Measurements from ENCODE around the gene C2orf66. TPM values are rescaled to one million over a fixed set of nuclear protein-coding genes. Genes with fewer than 3 reads are reported as not detected.

The C2orf66 gene
- polyA plus RNA-seq, 1 experiment = 0.05 TPM

GRCh38 chr2:196846295-196846694, 37.1 kb upstream of the C2orf66 start:
- POLR2A ChIA-PET = interaction anchor here (0.6 kb wide), 1 partner anchor 14 kb away, joined by 4 read pairs; no protein-coding TSS in a partner anchor
- no peak for TF ChIP-seq CTCF (IDR thresholded peaks at IDR 0.05; ENCODE audit: low read depth, low read length)

DNA sequence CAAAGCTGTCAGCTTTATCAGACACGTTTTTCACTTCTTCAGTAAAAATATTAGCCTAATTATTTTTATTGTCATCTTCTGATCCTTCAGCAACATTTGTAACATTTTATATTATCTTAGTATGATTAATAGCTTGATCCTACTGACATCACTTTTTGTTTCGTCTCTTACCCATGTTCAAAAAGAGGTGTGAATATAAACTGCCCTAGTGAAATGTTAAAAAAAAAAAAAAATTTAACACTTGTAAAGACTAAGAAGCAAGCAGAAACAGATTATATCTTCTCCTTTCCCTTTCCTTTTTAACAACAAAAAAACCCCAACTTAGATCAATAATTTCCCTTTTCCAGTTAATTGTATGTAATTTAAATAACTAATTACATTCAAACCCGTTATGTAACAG, 36.2 kb upstream of the C2orf66 start:
- no peak for DNase-seq (ENCODE audit: low read depth, low spot score)
- no peak for TF ChIP-seq CTCF (IDR thresholded peaks at IDR 0.05; ENCODE audit: low read depth, low read length)
- Histone ChIP-seq H3K4me3 (ENCODE audit: low read depth, low read length) (no peak overlapping the region), H3K27me3 (ENCODE audit: control insufficient read depth, insufficient read depth, low read length) (no peaks in the 10 kb centered on the region), H3K9me3 (ENCODE audit: control insufficient read depth, insufficient read depth, low read length) (no peaks in the 10 kb centered on the region), H3K27ac (ENCODE audit: low read depth, low read length) (no peak overlapping the region)
- CTCF ChIA-PET = no interaction called here
- POLR2A ChIA-PET = interaction anchor here (0.6 kb wide), 1 partner anchor 13 kb away, joined by 4 read pairs; no protein-coding TSS in a partner anchor

More at GRCh38 chr2:196846295-196846694, 37.1 kb upstream of the C2orf66 start:
- Histone ChIP-seq H3K27ac (ENCODE audit: low read depth, low read length) (no peak overlapping the region), H3K27me3 (ENCODE audit: control insufficient read depth, insufficient read depth, low read length) (no peaks in the 10 kb centered on the region), H3K9me3 (ENCODE audit: control insufficient read depth, insufficient read depth, low read length) (no peaks in the 10 kb centered on the region), H3K4me3 (ENCODE audit: low read depth, low read length) (no peak overlapping the region)
- no peak for DNase-seq (ENCODE audit: low read depth, low spot score)
- CTCF ChIA-PET = no interaction called here

GRCh38 chr2:196840171-196840570, 31.0 kb upstream of the C2orf66 start:
- no peak for DNase-seq (ENCODE audit: low read depth, low spot score)
- CTCF ChIA-PET = no interaction called here
- POLR2A ChIA-PET = no interaction called here

DNA sequence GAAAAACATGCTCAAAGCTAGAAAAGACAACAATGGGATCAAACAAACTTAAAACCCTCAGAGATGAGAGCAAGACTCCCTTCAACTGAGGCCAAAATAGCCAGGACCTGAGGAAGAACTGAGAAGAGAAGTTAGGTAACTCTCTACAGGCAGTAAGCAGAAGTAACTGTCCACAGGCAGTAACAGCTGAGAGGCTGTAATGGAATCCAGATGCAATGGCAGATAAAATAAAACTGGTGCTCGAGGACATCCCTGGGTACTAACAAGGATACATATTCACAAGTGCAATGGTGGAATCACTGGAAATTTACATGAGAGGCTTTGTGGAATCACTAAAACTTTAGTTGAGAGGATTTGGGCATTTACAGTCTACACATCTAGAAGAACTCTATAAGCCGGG, 30.4 kb upstream of the C2orf66 start:
- DNase-seq (ENCODE audit: low read depth, low spot score) = no peak
- Histone ChIP-seq H3K9me3 (ENCODE audit: control insufficient read depth, insufficient read depth, low read length) (no peaks in the 10 kb centered on the region), H3K27ac (ENCODE audit: low read depth, low read length) (no peak overlapping the region), H3K4me3 (ENCODE audit: low read depth, low read length) (no peak overlapping the region), H3K27me3 (ENCODE audit: control insufficient read depth, insufficient read depth, low read length) (no peaks in the 10 kb centered on the region)
- CTCF ChIA-PET = no interaction called here
- POLR2A ChIA-PET = no interaction called here
- TF ChIP-seq CTCF (IDR thresholded peaks at IDR 0.05; ENCODE audit: low read depth, low read length) = no peak

More at GRCh38 chr2:196840171-196840570, 31.0 kb upstream of the C2orf66 start:
- no peak overlapping the region for H3K4me3 ChIP-seq (ENCODE audit: low read depth, low read length)
- no peaks in the 10 kb centered on the region for H3K27me3 ChIP-seq (ENCODE audit: control insufficient read depth, insufficient read depth, low read length)
- H3K27ac ChIP-seq (ENCODE audit: low read depth, low read length) = no peak overlapping the region
- no peak for TF ChIP-seq CTCF (IDR thresholded peaks at IDR 0.05; ENCODE audit: low read depth, low read length)
- H3K9me3 ChIP-seq (ENCODE audit: control insufficient read depth, insufficient read depth, low read length) = no peaks in the 10 kb centered on the region

DNA sequence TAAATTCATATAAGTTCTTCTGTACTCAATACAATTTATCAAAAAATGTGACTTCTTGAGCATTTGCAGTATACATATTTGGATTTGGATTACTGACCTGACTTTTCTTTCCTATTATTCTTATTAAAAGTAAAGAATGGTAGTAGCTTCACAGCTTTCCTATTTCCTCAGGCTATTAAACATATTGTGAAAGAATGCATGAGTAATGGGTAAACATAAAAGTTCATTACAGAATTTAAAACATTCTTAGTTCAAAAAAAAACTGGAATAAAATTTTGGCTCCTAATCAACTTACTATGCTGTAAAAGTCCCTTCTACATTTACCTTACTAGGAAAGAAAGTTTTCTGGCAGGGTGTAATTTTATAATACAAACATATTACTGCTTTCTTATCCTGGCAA, 27.3 kb upstream of the C2orf66 start:
- Histone ChIP-seq H3K4me3 (ENCODE audit: low read depth, low read length) (no peak overlapping the region), H3K9me3 (ENCODE audit: control insufficient read depth, insufficient read depth, low read length) (no peaks in the 10 kb centered on the region), H3K27ac (ENCODE audit: low read depth, low read length) (no peak overlapping the region), H3K27me3 (ENCODE audit: control insufficient read depth, insufficient read depth, low read length) (no peaks in the 10 kb centered on the region)
- DNase-seq (ENCODE audit: low read depth, low spot score) = no peak
- ChIA-PET CTCF (no interaction called here), POLR2A (no interaction called here)
- no peak for TF ChIP-seq CTCF (IDR thresholded peaks at IDR 0.05; ENCODE audit: low read depth, low read length)

All from AG04450 (cell line).